ENCODE data around the gene FERMT2.
A peak's percentile ranks its signal among the peaks of the same experiment; 100 is the strongest.
"Not testable (repeated sequence)": the region's sequence is repeated elsewhere in the genome, so short reads cannot be mapped to it uniquely, and the experiment has no call there.

The FERMT2 gene

GRCh38 chr14:52937869-52938268, 13.0 kb downstream of the FERMT2 start:
- DNase-seq, result no peak

GRCh38 chr14:52937306-52937705, 13.5 kb downstream of the FERMT2 start:
- DNase-seq, result no peak

- DNase-seq, result no peak
Observed at GRCh38 chr14:52936437-52936836, 14.4 kb downstream of the FERMT2 start.

- no peak for DNase-seq
Observed at GRCh38 chr14:52935833-52936232, 15.0 kb downstream of the FERMT2 start.

GRCh38 chr14:52934762-52935161, 16.1 kb downstream of the FERMT2 start:
- DNase-seq, result no peak

- no peak for DNase-seq
Observed at GRCh38 chr14:52929192-52929807, 21.6 kb downstream of the FERMT2 start.

- peak; percentile 46 for DNase-seq
Observed at GRCh38 chr14:52926953-52927352, 23.9 kb downstream of the FERMT2 start.

GRCh38 chr14:52923902-52924575, 26.8 kb downstream of the FERMT2 start:
- DNase-seq, result no peak

- DNase-seq, result no peak
Observed at GRCh38 chr14:52922656-52923055, 28.2 kb downstream of the FERMT2 start.

- DNase-seq, result no peak
Observed at GRCh38 chr14:52922059-52922458, 28.8 kb downstream of the FERMT2 start.

- not testable (repeated sequence) for DNase-seq
Observed at GRCh38 chr14:52920411-52920810, 30.4 kb downstream of the FERMT2 start.

- DNase-seq, result no peak
Observed at GRCh38 chr14:52919971-52920370, 30.9 kb downstream of the FERMT2 start.

- DNase-seq, result no peak
Observed at GRCh38 chr14:52918486-52918885, 32.4 kb downstream of the FERMT2 start.

GRCh38 chr14:52917735-52918134, 33.1 kb downstream of the FERMT2 start:
- DNase-seq, result no peak

- no peak for DNase-seq
Observed at GRCh38 chr14:52914295-52914694, 36.6 kb downstream of the FERMT2 start.

- no peak for DNase-seq
Observed at GRCh38 chr14:52913271-52913670, 37.6 kb downstream of the FERMT2 start.

- DNase-seq, result peak; percentile 23
Observed at GRCh38 chr14:52911904-52912303, 38.9 kb downstream of the FERMT2 start.

GRCh38 chr14:52910572-52910971, 40.3 kb downstream of the FERMT2 start:
- DNase-seq, result no peak

GRCh38 chr14:52907949-52908348, 42.9 kb downstream of the FERMT2 start:
- no peak for DNase-seq

- no peak for DNase-seq
Observed at GRCh38 chr14:52906141-52906601, 44.7 kb downstream of the FERMT2 start.

GRCh38 chr14:52902971-52903619, 47.8 kb downstream of the FERMT2 start:
- no peak for DNase-seq

- no peak for DNase-seq
Observed at GRCh38 chr14:52901357-52901980, 49.4 kb downstream of the FERMT2 start.

- DNase-seq, result no peak
Observed at GRCh38 chr14:52900731-52901130, 50.1 kb downstream of the FERMT2 start.

GRCh38 chr14:52898496-52898895, 52.4 kb downstream of the FERMT2 start:
- DNase-seq, result no peak
